A549 (cell line): ENCODE measurements around the gene ADAMTS12. TPM values are rescaled to one million over a fixed set of nuclear protein-coding genes. Genes with fewer than 3 reads are reported as not detected.

Experiments
- ATAC-seq, 2 experiments: fragments of 200-7000 bp in 1 of 2; fragments of >200 bp in 1 of 2; cut with Nextera tagmentation in 1 of 2; cut with Tn5 transposase in 1 of 2; 3 replicates each; pipeline versions ENCODE4 v1.8.0 to v1.9.1; 2018 to 2020; ENCODE audit warnings: mild to moderate bottlenecking in 1 of 2, moderate library complexity in 1 of 2
- CTCF ChIA-PET: fragments of 300-600 bp; sonication (Branson Sonifier 250); formaldehyde crosslinking; extraction: SDS; loops from one replicate; lab custom pipeline; 2021; ENCODE audit warnings: antibody characterized with exemption, inconsistent platforms; lab: Yijun Ruan, JAX
- POLR2A ChIA-PET: fragments of 350-600 bp; formaldehyde crosslinking; extraction: SDS; loops from one replicate; lab custom pipeline; 2021; ENCODE audit warnings: antibody characterized with exemption, inconsistent platforms; lab: Yijun Ruan, JAX
- DNase-seq, 2 experiments: peaks; one replicate each; pipeline versions ENCODE4 v3.0.0 to v3.0.0-alpha.2; 2011 to 2016; ENCODE audit warnings: low read depth in 1 of 2, low spot score in 1 of 2
- FAIRE-seq: peaks from 2 replicates; lab custom pipeline; 2011; peaks lifted over from hg19 to GRCh38; lab: Jason Lieb, UNC
- H3K27ac ChIP-seq, 2 experiments: fragments of >200 bp; sonication (Bioruptor Twin); formaldehyde crosslinking; 3 replicates each; pipeline ENCODE4 v1.5.1; 2016 to 2017
- H3K4me1 ChIP-seq: fragments of >200 bp; sonication (Bioruptor Twin); formaldehyde crosslinking; 3 replicates; pipeline ENCODE4 v1.6.1; 2016
- H3K4me2 ChIP-seq: fragments of >200 bp; sonication (Bioruptor Twin); formaldehyde crosslinking; 3 replicates; pipeline ENCODE4 v1.6.1; 2016
- H3K4me3 ChIP-seq: fragments of >200 bp; sonication (Bioruptor Twin); formaldehyde crosslinking; 3 replicates; pipeline ENCODE4 v1.5.1; 2016
- H3K9me3 ChIP-seq: fragments of >200 bp; sonication (Bioruptor Twin); formaldehyde crosslinking; 3 replicates; pipeline ENCODE4 v1.6.1; 2016
- BHLHE40 ChIP-seq: IDR thresholded peaks from 2 replicates; pipeline ENCODE4 v1.6.1; 2012; ENCODE audit warnings: low read depth, low read length, inconsistent platforms
- CBX2 ChIP-seq: fragments of 200-600 bp; sonication (generic); IDR thresholded peaks from 2 replicates; pipeline ENCODE4 v1.6.1; 2016; ENCODE audit warnings: low read depth, mild to moderate bottlenecking, borderline replicate concordance
- CEBPB ChIP-seq, 2 experiments: fragments of >200 bp in 1 of 2; sonication (Bioruptor Twin) in 1 of 2; formaldehyde crosslinking in 1 of 2; IDR thresholded peaks; 2 replicates each; pipeline ENCODE4 v1.6.1; 2012 to 2016
- EHMT2 ChIP-seq: fragments of 200-600 bp; sonication (generic); IDR thresholded peaks from 2 replicates; pipeline ENCODE4 v1.6.1; 2016; ENCODE audit warnings: antibody characterized with exemption, low read depth, mild to moderate bottlenecking, moderate library complexity
- ESRRA ChIP-seq: fragments of 150-350 bp; IDR thresholded peaks from 2 replicates; pipeline ENCODE4 v1.6.1; 2014; ENCODE audit warnings: mild to moderate bottlenecking, low read length, borderline replicate concordance
- FOSL2 ChIP-seq, 2 experiments: fragments of 450-650 bp in 1 of 2; fragments of >200 bp in 1 of 2; sonication (Bioruptor Twin) in 1 of 2; formaldehyde crosslinking; IDR thresholded peaks; 2 replicates each; pipeline versions ENCODE4 v1.5.0 to v1.6.1; 2016 to 2020; ENCODE audit warnings: mild to moderate bottlenecking in 1 of 2, moderate library complexity in 1 of 2
- FOXS1 ChIP-seq: fragments of 250-450 bp; sonication (Bioruptor Pico); IDR thresholded peaks from 2 replicates; pipeline ENCODE4 v1.5.0; 2020; ENCODE audit warnings: mild to moderate bottlenecking, moderate library complexity
- GATA3 ChIP-seq: IDR thresholded peaks from 2 replicates; pipeline ENCODE4 v1.6.1; 2012; ENCODE audit warnings: borderline replicate concordance
- HOXB13 ChIP-seq: fragments of 250-450 bp; sonication (Bioruptor Pico); IDR thresholded peaks from 2 replicates; pipeline ENCODE4 v1.5.0; 2020; ENCODE audit warnings: low read depth, mild to moderate bottlenecking, moderate library complexity
- JUNB ChIP-seq: fragments of >200 bp; sonication (Bioruptor Twin); formaldehyde crosslinking; IDR thresholded peaks from 2 replicates; pipeline ENCODE4 v1.6.1; 2016
- KDM1A ChIP-seq: fragments of 200-600 bp; sonication (generic); IDR thresholded peaks from 2 replicates; pipeline ENCODE4 v1.6.1; 2016; ENCODE audit warnings: low read depth, mild to moderate bottlenecking
- KDM5A ChIP-seq: fragments of 200-600 bp; sonication (generic); IDR thresholded peaks from 2 replicates; pipeline ENCODE4 v1.6.1; 2016; ENCODE audit warnings: antibody characterized with exemption, mild to moderate bottlenecking
- NFE2L2 ChIP-seq: fragments of 150-350 bp; conservative IDR thresholded peaks from 2 replicates; pipeline ENCODE4 v1.6.1; 2014; ENCODE audit warnings: low read length
- NR3C1 ChIP-seq: fragments of >200 bp; sonication (Bioruptor Twin); formaldehyde crosslinking; IDR thresholded peaks from 3 replicates; pipeline ENCODE4 v1.6.1; 2017
- POLR2AphosphoS2 ChIP-seq: conservative IDR thresholded peaks from 2 replicates; pipeline ENCODE4 v1.6.1; 2012; ENCODE audit warnings: low read length, improper control_type of control experiment, inconsistent platforms
- RAD21 ChIP-seq, 2 experiments: fragments of >200 bp in 1 of 2; sonication (Bioruptor Twin) in 1 of 2; formaldehyde crosslinking in 1 of 2; IDR thresholded peaks in 1 of 2; conservative IDR thresholded peaks in 1 of 2; 2 replicates in 1 of 2; 3 replicates in 1 of 2; pipeline ENCODE4 v1.6.1; 2012 to 2018; ENCODE audit warnings: inconsistent platforms in 1 of 2
- RARB ChIP-seq: fragments of 250-450 bp; sonication (Bioruptor Pico); IDR thresholded peaks from 2 replicates; pipeline ENCODE4 v1.8.0; 2021; ENCODE audit warnings: mild to moderate bottlenecking, moderate library complexity
- RFX5 ChIP-seq: fragments of 450-650 bp; IDR thresholded peaks from 2 replicates; pipeline ENCODE4 v1.7.1; 2014; ENCODE audit warnings: antibody characterized with exemption, mild to moderate bottlenecking, moderate library complexity
- RNF2 ChIP-seq: fragments of 200-600 bp; sonication (generic); IDR thresholded peaks from 2 replicates; pipeline ENCODE4 v1.6.1; 2016; ENCODE audit warnings: low read depth, mild to moderate bottlenecking, antibody characterized with exemption, moderate library complexity, borderline replicate concordance
- SMC3 ChIP-seq: fragments of >200 bp; sonication (Bioruptor Twin); formaldehyde crosslinking; IDR thresholded peaks from 3 replicates; pipeline ENCODE4 v1.6.1; 2018; ENCODE audit warnings: inconsistent platforms
- SREBF2 ChIP-seq: fragments of 450-650 bp; IDR thresholded peaks from 2 replicates; pipeline ENCODE4 v1.6.1; 2014; ENCODE audit warnings: mild to moderate bottlenecking, moderate library complexity
- TP53 ChIP-seq: fragments of 250-450 bp; sonication (Bioruptor Pico); IDR thresholded peaks from 2 replicates; pipeline ENCODE4 v1.5.0; 2021; ENCODE audit warnings: mild to moderate bottlenecking, moderate library complexity
- ZC3H11A ChIP-seq: fragments of 450-650 bp; IDR thresholded peaks from 2 replicates; pipeline ENCODE4 v1.6.1; 2014; ENCODE audit warnings: antibody characterized with exemption, mild to moderate bottlenecking
- ZFP36 ChIP-seq: fragments of 450-650 bp; IDR thresholded peaks from 2 replicates; pipeline ENCODE4 v1.6.1; 2014; ENCODE audit warnings: borderline replicate concordance; ENCODE audit not compliant: partially characterized antibody
- WGBS: methylation state at CpG from one replicate; pipeline ENCODE4 v1.1.6; 2017; ENCODE audit errors: missing lambda C conversion rate; 5-methylcytosine and 5-hydroxymethylcytosine counted together
- polyA plus RNA-seq, 4 experiments: library from polyadenylated mRNA; depleted of rRNA in 3 of 4; stranded (reverse); fragments of >200 nt; fragmentation: RNase III in 1 of 4; extraction: RNeasy Plus Mini Kit Qiagen cat#74134 plus additional on column Dnase treatment in 1 of 4; gene quantifications; 2 replicates in 3 of 4; 3 replicates in 1 of 4; pipeline ENCODE4 v1.2.3, GENCODE V29; 2011 to 2017
- TF ChIP-seq, protein P1 (sequence below): fragments of 450-650 bp; IDR thresholded peaks from 2 replicates; pipeline ENCODE4 v1.6.1; 2014; ENCODE audit warnings: antibody characterized with exemption
- TF ChIP-seq, protein P2 (sequence below): fragments of 250-450 bp; sonication (Bioruptor Pico); IDR thresholded peaks from 2 replicates; pipeline ENCODE4 v1.5.0; 2021; ENCODE audit warnings: mild to moderate bottlenecking, moderate library complexity, borderline replicate concordance
- TF ChIP-seq, protein P3 (sequence below): fragments of 150-350 bp; IDR thresholded peaks from 2 replicates; pipeline ENCODE4 v1.6.1; 2014; ENCODE audit warnings: low read depth, mild to moderate bottlenecking, low read length
- TF ChIP-seq, protein P4 (sequence below): fragments of 250-450 bp; sonication (Bioruptor Pico); IDR thresholded peaks from 2 replicates; pipeline ENCODE4 v1.5.0; 2020; ENCODE audit warnings: low read depth, mild to moderate bottlenecking, moderate library complexity
- TF ChIP-seq, protein P5 (sequence below): IDR thresholded peaks from 2 replicates; pipeline ENCODE4 v1.6.1; 2012; ENCODE audit warnings: low read depth, borderline replicate concordance

ADAMTS12 gene
- polyA plus RNA-seq, 2 of the 4 experiments (the other 2 are of a cell fraction): 4.8 to 6.8 TPM

DNA sequence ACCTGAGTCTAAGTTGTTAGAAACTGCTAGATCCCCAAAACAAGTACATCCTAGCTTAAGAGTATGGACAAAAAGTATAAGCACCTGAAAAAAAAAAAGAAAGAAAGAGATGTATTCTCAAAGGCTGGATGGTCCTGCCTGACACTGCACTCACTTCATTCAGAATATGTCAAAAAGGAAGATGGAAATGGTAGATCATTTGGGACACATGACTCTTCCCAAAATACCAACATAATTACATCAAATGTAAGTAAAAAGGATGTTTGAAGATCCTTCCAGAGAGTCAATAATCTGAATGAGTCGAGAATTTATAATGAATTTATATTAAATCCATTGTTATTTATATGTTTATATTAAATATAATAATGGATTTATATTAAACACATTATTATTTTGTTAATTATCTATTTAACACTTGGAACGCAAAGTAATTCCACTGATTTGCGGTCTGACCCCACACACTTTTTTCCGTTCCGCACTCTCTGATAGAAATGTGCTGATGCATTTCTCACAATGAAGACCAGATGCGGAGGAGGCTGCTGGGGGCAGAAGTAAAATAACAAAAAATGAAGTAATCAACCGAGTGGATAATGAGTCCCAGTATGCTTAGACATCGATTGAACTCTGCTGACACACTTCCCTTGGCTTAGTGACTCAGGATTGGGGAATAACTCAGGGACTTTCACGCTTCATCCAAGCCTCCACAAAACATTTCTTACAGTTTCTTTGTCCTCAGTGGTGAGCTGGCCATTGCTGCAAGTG lies 201.2 kb downstream of the ADAMTS12 start:
- CTCF ChIA-PET: interaction anchor here (1.2 kb wide), 1 partner anchor 11 kb away, joined by 4 read pairs; no protein-coding TSS in a partner anchor
- DNase-seq (no peak), ATAC-seq (no peak), FAIRE-seq (no peak)
- Histone ChIP-seq H3K4me2 (no peak overlapping the region), H3K27ac (no peak overlapping the region), H3K4me1 (no peaks in the 10 kb centered on the region), H3K9me3 (peaks cover 17% of the 10 kb centered on the region; the same call in 1 of the 3 replicates), H3K4me3 (no peak overlapping the region)
- TF ChIP-seq TP53 (CRISPR knock-in tag): no peak
- TF ChIP-seq RARB: no peak
- TF ChIP-seq, protein P1, sequence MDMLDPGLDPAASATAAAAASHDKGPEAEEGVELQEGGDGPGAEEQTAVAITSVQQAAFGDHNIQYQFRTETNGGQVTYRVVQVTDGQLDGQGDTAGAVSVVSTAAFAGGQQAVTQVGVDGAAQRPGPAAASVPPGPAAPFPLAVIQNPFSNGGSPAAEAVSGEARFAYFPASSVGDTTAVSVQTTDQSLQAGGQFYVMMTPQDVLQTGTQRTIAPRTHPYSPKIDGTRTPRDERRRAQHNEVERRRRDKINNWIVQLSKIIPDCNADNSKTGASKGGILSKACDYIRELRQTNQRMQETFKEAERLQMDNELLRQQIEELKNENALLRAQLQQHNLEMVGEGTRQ: no peak
- no peak for TF ChIP-seq KDM1A
- TF ChIP-seq CEBPB (IDR thresholded peaks at IDR 0.05): no peak
- no peak for TF ChIP-seq RFX5
- no peak for TF ChIP-seq RAD21 (conservative IDR thresholded peaks at IDR 0.05 in 1 of 2, IDR thresholded peaks at IDR 0.05 in 1 of 2)
- TF ChIP-seq FOXS1 (CRISPR knock-in tag): no peak
- TF ChIP-seq POLR2AphosphoS2: no peak
- TF ChIP-seq CBX2: no peak
- TF ChIP-seq JUNB: no peak
- TF ChIP-seq ZFP36: no peak
- no peak for TF ChIP-seq ESRRA
- no peak for TF ChIP-seq NR3C1
- no peak for TF ChIP-seq BHLHE40
- TF ChIP-seq ZC3H11A: no peak
- no peak for TF ChIP-seq EHMT2
- WGBS: 54% methylated on average over 9 of the region's 9 CpGs
- POLR2A ChIA-PET: no interaction called here

DNA sequence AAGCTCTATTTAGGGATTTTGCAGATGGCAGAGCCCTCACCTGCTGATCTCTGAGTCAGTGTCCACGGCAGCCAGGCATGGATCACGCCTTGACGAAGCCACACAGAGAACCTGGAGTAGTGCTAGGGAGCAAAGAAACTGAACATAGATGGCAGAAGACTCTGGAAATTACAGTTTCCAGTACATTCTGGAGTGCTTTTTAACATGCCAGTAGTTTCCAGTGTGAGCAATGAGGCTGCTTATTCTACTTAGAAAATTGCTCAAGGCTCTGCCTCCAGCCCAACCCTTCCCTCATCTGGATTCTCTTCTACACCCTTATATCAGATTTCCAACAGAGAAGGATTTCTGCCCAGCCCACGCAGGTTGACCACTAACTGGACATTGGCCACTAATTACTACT lies 203.3 kb downstream of the ADAMTS12 start:
- H3K4me3 ChIP-seq: no peak overlapping the region
- no peak overlapping the region for H3K27ac ChIP-seq
- peaks cover 13% of the 10 kb centered on the region; the same call in 1 of the 3 replicates for H3K9me3 ChIP-seq
- no peak for ATAC-seq
- ChIA-PET CTCF (interaction anchor here (0.6 kb wide), 1 partner anchor 125 kb away, joined by 3 read pairs; no protein-coding TSS in a partner anchor), POLR2A (no interaction called here)
- DNase-seq: no peak
- TF ChIP-seq, protein P2, sequence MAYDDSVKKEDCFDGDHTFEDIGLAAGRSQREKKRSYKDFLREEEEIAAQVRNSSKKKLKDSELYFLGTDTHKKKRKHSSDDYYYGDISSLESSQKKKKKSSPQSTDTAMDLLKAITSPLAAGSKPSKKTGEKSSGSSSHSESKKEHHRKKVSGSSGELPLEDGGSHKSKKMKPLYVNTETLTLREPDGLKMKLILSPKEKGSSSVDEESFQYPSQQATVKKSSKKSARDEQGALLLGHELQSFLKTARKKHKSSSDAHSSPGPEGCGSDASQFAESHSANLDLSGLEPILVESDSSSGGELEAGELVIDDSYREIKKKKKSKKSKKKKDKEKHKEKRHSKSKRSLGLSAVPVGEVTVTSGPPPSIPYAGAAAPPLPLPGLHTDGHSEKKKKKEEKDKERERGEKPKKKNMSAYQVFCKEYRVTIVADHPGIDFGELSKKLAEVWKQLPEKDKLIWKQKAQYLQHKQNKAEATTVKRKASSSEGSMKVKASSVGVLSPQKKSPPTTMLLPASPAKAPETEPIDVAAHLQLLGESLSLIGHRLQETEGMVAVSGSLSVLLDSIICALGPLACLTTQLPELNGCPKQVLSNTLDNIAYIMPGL (CRISPR knock-in tag): no peak
- TF ChIP-seq FOSL2 (IDR thresholded peaks at IDR 0.05): no peak
- no peak for TF ChIP-seq FOSL2 (CRISPR knock-in tag; IDR thresholded peaks at IDR 0.05)
- TF ChIP-seq RNF2: no peak
- TF ChIP-seq RFX5: no peak
- TF ChIP-seq GATA3: no peak
- FAIRE-seq: no peak
- H3K4me1 ChIP-seq: no peaks in the 10 kb centered on the region
- 38% methylated on average over 4 of the region's 4 CpGs for WGBS
- no peak overlapping the region for H3K4me2 ChIP-seq

DNA sequence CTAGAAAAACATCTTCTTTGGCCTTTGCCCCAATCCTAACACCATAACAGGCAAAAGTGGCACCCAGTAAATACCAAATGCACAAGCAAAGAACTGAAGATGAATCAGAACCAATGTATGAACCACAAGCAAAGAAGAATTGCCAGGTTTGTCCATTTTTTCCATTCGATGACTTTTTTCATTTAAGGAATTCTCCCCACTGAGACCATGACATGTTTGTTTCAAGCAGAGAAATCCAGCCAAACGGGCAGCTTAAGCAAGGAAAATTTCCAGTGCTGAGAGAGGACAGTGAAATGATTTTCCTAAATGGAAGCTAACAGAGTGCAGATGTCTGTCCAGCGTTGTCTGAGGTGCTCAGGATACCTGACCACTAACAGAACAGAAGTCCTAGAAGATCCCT lies 203.7 kb downstream of the ADAMTS12 start:
- H3K4me2 ChIP-seq: no peak overlapping the region
- DNase-seq: no peak
- TF ChIP-seq, protein P3, sequence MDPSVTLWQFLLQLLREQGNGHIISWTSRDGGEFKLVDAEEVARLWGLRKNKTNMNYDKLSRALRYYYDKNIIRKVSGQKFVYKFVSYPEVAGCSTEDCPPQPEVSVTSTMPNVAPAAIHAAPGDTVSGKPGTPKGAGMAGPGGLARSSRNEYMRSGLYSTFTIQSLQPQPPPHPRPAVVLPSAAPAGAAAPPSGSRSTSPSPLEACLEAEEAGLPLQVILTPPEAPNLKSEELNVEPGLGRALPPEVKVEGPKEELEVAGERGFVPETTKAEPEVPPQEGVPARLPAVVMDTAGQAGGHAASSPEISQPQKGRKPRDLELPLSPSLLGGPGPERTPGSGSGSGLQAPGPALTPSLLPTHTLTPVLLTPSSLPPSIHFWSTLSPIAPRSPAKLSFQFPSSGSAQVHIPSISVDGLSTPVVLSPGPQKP: no peak
- TF ChIP-seq RFX5: no peak
- TF ChIP-seq ZC3H11A: no peak
- no peak for TF ChIP-seq SREBF2
- TF ChIP-seq RNF2: no peak
- TF ChIP-seq, protein P4, sequence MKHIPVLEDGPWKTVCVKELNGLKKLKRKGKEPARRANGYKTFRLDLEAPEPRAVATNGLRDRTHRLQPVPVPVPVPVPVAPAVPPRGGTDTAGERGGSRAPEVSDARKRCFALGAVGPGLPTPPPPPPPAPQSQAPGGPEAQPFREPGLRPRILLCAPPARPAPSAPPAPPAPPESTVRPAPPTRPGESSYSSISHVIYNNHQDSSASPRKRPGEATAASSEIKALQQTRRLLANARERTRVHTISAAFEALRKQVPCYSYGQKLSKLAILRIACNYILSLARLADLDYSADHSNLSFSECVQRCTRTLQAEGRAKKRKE: no peak
- TF ChIP-seq SMC3: no peak
- TF ChIP-seq, protein P5, sequence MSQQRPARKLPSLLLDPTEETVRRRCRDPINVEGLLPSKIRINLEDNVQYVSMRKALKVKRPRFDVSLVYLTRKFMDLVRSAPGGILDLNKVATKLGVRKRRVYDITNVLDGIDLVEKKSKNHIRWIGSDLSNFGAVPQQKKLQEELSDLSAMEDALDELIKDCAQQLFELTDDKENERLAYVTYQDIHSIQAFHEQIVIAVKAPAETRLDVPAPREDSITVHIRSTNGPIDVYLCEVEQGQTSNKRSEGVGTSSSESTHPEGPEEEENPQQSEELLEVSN: no peak
- TF ChIP-seq FOSL2 (IDR thresholded peaks at IDR 0.05): no peak
- no peak for TF ChIP-seq FOSL2 (CRISPR knock-in tag; IDR thresholded peaks at IDR 0.05)
- TF ChIP-seq KDM5A: no peak
- TF ChIP-seq HOXB13: no peak
- TF ChIP-seq NFE2L2: no peak

More for the DNA sequence above, 203.7 kb downstream of the ADAMTS12 start:
- CTCF ChIA-PET: no interaction called here
- ATAC-seq (no peak), FAIRE-seq (no peak)
- H3K4me3 ChIP-seq: no peak overlapping the region
- WGBS: 36% methylated on average over 3 of the region's 3 CpGs
- H3K27ac ChIP-seq: no peak overlapping the region
- H3K9me3 ChIP-seq: peaks cover 9% of the 10 kb centered on the region; the same call in 1 of the 3 replicates
- POLR2A ChIA-PET: no interaction called here
- H3K4me1 ChIP-seq: no peaks in the 10 kb centered on the region
